Measurements from ENCODE around the gene MOCOS.
"Not testable (repeated sequence)": the region's sequence is repeated elsewhere in the genome, so short reads cannot be mapped to it uniquely, and the experiment has no call there.

MOCOS gene

GRCh38 chr18:36200354-36200771 lies 13.1 kb downstream of the MOCOS start:
- DNase-seq, result no peak

- DNase-seq, result no peak
Measured at GRCh38 chr18:36201765-36202164, 14.5 kb downstream of the MOCOS start.

GRCh38 chr18:36203360-36203895 lies 16.1 kb downstream of the MOCOS start:
- no peak for DNase-seq

DNA sequence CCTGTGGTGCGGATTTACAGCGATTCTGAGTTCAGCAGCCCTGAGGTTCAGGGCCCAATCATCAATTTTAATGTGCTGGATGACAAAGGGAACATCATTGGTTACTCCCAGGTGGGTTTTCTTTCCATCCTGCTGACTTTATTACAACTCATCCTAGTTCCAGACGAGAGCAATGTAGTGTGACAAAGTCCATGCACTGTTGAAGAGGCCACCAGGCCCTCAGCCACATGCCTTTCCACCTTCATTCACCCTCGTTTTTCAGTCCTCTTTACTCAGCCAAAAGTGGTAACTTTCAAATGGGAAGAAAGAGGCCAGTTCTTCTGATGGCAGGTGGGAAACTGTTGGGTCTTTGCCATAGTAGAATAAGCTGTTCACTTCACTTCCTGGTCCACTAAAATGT lies 17.9 kb downstream of the MOCOS start:
- no peak for DNase-seq

GRCh38 chr18:36207303-36207702 lies 20.0 kb downstream of the MOCOS start:
- no peak for DNase-seq

- not testable (repeated sequence) for DNase-seq
Measured at GRCh38 chr18:36207969-36208368, 20.7 kb downstream of the MOCOS start.

DNA sequence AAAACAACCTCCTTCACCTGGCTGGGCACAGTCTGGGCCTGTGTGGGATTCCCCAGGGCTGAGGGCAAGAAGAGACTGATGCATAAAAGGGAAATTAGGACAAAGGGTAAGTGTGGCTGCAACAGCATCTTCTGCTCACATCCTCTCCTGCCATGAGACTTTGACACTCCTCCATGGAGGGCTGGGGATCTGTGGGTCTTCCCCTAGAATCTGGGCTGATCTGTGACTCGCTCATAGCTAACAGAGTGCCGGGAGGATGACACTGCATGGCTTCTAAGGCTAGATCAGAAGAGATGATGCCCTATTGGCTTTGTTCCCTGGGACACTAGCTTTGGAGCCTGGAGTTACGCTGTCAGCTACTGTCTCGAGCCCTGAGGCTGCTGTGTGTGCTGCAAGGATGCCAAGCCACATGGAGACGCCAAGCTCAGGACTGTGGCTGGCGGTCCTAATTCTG lies 24.3 kb downstream of the MOCOS start:
- no peak for DNase-seq

- peak in 1 of 56 donors; percentile 20 for DNase-seq
Measured at GRCh38 chr18:36212301-36213171, 25.2 kb downstream of the MOCOS start.

DNA sequence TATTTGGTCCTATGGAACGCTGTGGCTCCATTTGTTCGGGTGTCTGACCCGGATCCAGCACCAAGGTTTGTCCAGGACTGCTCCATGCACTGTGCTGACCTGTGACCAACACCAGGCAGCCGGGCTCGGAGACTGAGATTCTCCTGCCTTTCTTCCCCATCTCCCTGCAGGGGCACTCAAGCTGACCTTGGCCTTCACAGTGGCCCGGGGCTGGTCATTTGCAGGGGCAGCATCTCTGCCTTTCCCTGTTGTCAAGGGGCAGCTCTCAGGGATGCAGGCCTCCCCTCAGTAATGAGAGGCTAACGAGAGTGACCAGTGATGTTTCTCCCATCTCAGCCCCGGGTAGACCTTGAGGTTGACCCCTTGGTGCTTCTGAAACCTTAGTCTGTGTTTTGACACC lies 27.5 kb downstream of the MOCOS start:
- DNase-seq, result no peak

DNA sequence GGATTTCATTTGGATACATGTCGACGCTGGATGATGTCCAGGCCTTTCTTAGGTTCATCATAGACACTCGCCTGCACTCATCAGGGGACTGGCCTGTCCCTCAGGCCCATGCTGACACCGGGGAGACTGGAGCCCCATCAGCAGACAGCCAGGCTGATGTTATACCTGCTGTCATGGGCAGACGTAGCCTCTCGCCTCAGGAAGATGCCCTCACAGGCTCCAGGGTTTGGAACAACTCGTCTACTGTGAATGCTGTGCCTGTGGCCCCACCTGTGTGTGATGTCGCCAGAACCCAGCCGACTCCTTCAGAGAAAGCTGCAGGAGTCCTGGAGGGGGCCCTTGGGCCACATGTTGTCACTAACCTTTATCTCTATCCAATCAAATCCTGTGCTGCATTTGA lies 28.3 kb downstream of the MOCOS start:
- no peak for DNase-seq

GRCh38 chr18:36217348-36217747 lies 30.1 kb downstream of the MOCOS start:
- DNase-seq, result no peak

- no peak for DNase-seq
Measured at GRCh38 chr18:36229188-36229587, 41.9 kb downstream of the MOCOS start.

- DNase-seq, result not testable (repeated sequence)
Measured at GRCh38 chr18:36240510-36240909, 53.2 kb downstream of the MOCOS start.

GRCh38 chr18:36241831-36242230 lies 54.5 kb downstream of the MOCOS start:
- no peak for DNase-seq

- no peak for DNase-seq
Measured at GRCh38 chr18:36247036-36247435, 59.7 kb downstream of the MOCOS start.

GRCh38 chr18:36249392-36249791 lies 62.1 kb downstream of the MOCOS start:
- DNase-seq, result no peak

GRCh38 chr18:36250827-36251226 lies 63.5 kb downstream of the MOCOS start:
- no peak for DNase-seq

DNA sequence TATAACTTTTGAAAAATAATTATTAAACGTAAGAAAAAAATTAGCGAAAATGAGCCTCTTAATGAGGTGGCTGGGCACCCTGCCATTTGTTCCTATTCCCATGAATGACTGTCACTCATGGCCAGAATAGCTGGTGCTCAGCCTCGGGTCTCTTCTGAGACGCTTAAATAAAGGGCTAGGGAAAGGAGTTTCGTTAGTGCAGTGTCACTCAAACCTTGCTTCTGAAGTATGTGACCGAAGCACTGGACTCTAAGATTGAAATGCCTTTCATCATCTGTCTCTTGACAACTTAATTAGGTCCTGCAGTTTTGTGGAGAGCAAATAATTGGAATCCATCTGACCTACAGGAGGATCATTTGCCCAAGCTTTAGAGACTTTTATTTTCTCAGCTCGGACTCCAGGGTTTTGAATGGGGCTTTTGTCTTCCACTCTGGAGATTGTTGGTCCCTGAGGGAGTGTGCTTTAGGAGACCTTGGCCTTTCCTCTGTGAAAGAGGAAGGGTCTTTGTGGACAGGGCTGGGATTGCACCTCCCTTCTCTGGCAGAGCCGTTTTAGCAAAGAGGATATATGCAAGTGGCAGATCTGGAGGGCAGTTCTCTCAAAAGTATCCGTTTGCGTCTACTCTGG lies 67.9 kb downstream of the MOCOS start:
- peak in 3 of 56 donors; percentile 3 to 6 (median 3) for DNase-seq

- DNase-seq, result no peak
Measured at GRCh38 chr18:36256094-36256493, 68.8 kb downstream of the MOCOS start.

DNA sequence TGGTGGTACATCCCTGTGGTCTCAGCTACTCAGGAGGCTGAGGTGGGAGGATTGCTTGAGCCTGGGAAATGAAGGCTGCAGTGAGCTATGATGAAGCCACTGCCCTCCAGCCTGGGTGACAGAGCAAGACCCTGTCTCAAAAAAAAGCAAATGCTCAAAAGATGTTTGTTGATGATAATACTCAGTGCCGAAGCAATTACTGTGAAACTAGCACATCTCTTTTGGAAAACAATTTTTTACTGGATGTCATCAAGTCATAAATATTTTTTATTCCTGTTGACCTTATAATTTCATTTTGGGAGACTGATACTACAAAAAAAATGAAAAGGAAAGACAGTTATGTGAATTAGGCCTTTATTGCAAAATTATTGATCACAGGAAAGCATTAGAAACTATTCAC lies 75.7 kb downstream of the MOCOS start:
- no peak for DNase-seq

DNA sequence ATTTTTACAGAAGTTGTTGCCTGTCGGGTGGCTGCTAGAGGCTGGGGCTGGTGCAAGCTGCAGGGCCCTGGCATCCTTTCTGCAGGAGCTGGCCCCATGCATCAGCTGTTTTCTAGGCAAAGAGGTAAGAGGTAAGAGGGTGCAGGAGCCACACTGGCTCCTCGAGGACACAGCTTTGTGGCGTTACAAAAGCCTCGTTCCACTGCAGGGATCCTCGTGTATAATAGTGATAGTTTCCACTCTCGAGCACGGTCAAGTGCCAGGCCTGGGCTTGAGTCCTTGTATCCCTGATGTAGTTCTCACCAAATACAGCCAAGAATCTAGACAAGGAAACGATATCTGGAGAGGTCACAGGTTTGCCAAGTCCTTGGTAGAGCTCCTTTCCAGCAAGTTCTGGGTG lies 77.0 kb downstream of the MOCOS start:
- DNase-seq, result no peak

DNA sequence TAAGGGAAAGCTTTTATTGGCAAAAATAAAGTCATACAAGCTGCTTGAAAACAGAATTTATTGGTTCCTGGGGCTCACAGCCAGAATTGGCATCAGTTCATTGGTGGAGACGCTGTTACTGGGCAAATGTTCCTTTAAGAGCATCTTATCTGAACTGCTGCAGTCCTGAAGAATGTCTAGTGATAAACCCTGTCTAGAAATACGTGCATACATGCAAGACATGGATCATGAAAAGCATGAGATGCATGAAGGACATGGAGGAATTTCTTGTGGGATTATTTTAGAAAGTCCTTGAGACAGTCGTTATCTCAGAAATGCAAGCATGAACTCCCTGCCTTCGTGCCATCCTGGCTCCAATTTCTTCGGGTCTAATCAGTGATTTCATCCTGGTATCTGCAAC lies 77.7 kb downstream of the MOCOS start:
- DNase-seq, result no peak

GRCh38 chr18:36269157-36269556 lies 81.9 kb downstream of the MOCOS start:
- no peak for DNase-seq
